Heart right ventricle (tissue), 16 donors: ENCODE data around the gene ZNF662. TPM values are rescaled to one million over a fixed set of nuclear protein-coding genes. Genes with fewer than 3 reads are reported as not detected.
A peak's percentile ranks its signal among the peaks of the same experiment; 100 is the strongest.

Experiments used
- ATAC-seq, 8 donors: fragments of 200-7000 bp; cut with Tn5 transposase; one replicate each; pipeline ENCODE4 v1.9.1; 2020; ENCODE audit warnings: mild to moderate bottlenecking in 8 of 8, moderate library complexity in 8 of 8, moderate number of reproducible peaks in 1 of 8
- DNase-seq, 2 donors: peaks; one replicate each; pipeline ENCODE4 v3.0.0-alpha.2; 2020
- H3K27ac ChIP-seq, 10 donors: fragments of 200-600 bp; sonication (generic) in 2 of 10; one replicate each; pipeline versions ENCODE4 v1.5.0 to v1.8.0; 2020 to 2022; ENCODE audit warnings: mild to moderate bottlenecking in 3 of 10
- H3K27me3 ChIP-seq, 7 donors: fragments of 200-600 bp; one replicate each; pipeline ENCODE4 v1.8.0; 2021 to 2022; ENCODE audit warnings: mild to moderate bottlenecking in 2 of 7
- H3K36me3 ChIP-seq, 9 donors: fragments of 200-600 bp; sonication (generic) in 1 of 9; one replicate each; pipeline versions ENCODE4 v1.5.0 to v1.8.0; 2020 to 2022; ENCODE audit warnings: mild to moderate bottlenecking in 2 of 9
- H3K4me1 ChIP-seq, 9 donors: fragments of 200-600 bp; sonication (generic) in 1 of 9; one replicate each; pipeline versions ENCODE4 v1.5.0 to v1.8.0; 2020 to 2022; ENCODE audit warnings: mild to moderate bottlenecking in 4 of 9
- H3K4me3 ChIP-seq, 10 donors: fragments of 200-600 bp; sonication (generic) in 2 of 10; one replicate each; pipeline versions ENCODE4 v1.5.0 to v1.8.0; 2020 to 2022; ENCODE audit warnings: mild to moderate bottlenecking in 7 of 10, moderate library complexity in 2 of 10
- H3K9me3 ChIP-seq, 11 donors: fragments of 200-600 bp in 10 of 11; sonication (generic) in 2 of 11; one replicate each; pipeline versions ENCODE4 v1.5.0 to v1.8.0; 2013 to 2022; ENCODE audit warnings: mild to moderate bottlenecking in 2 of 11, control low read depth in 1 of 11, moderate library complexity in 1 of 11
- WGBS, 2 donors: extraction: QIAGEN DNeasy Blood & Tissue Kit; methylation state at CpG; one replicate each; pipeline ENCODE4 v1.1.7; 2013; ENCODE audit warnings: inconsistent platforms in 1 of 2; 5-methylcytosine and 5-hydroxymethylcytosine counted together
- intact Hi-C, 10 donors: fragments of 100-400 bp; cut with DNase I; formaldehyde crosslinking; loops; one replicate each; pipeline versions ENCODE4 v1.11.1 to v1.14.2; 2022
- long read RNA-seq, 3 donors: library from polyadenylated mRNA; unstranded; transcript quantifications; one replicate each; pipeline ENCODE4 v2.0.0, GENCODE V29; 2020 to 2021
- polyA plus RNA-seq, 2 donors: library from polyadenylated mRNA; stranded (reverse); fragments of 200-250 nt; gene quantifications; one replicate each; pipeline ENCODE4 v1.2.3, GENCODE V29; 2013
- total RNA-seq, 10 donors: library from RNA; stranded (reverse); fragmentation: NEBNext Ultra II Directional in 3 of 10; extraction: Animal tissue kit (Norgen Biotek cat#: 25700) in 3 of 10; gene quantifications; one replicate each; pipeline versions ENCODE4 v1.2.1 to v1.2.4, GENCODE V29; 2021 to 2023
- TF ChIP-seq, protein P1 (sequence below), 9 donors: fragments of 200-600 bp; sonication (generic) in 2 of 9; IDR thresholded peaks; one replicate each; pipeline versions ENCODE4 v1.5.0 to v1.8.0; 2021 to 2022; ENCODE audit warnings: antibody characterized with exemption in 9 of 9, mild to moderate bottlenecking in 5 of 9, moderate library complexity in 1 of 9
- donor health status: Arrhythmogenic right ventricular cardiomyopathy.
- donor health status: ischemic (EF 13 %, LVEDD 7.1; RV severe dilation, severe dysfunction).
- donor health status: healthy with polysubstance abuse.
- donor health status: DM: no; HTN: yes; CAD: no.
- donor health status: DM: no; HTN: no; CAD: no.
- donor health status: ischemic (EF 25% LVEDD 6.9; RV normal size, moderate dysfunction).
- donor health status: ischemic (EF 25% LVEDD 5.7; RV mildly dilated, moderate dysfunction).
- donor health status: healthy.
- donor health status: DM: yes; HTN: yes; CAD: no.
- donor health status: Ischemic cardiomyopathy.
- donor health status: ischemic (EF 35%, LVEDD 5.7; RV mildly dilated, moderate dysfunction).
- donor health status: nonischemic (EF 11% LVEDD 7.7; RV severe dilation, severe dysfunction).
- donor health status: DM: yes; HTN: yes; CAD: no.
- donor health status: PGD.
- donor health status: ischemic (EF 29% LVEDD 5.4; RV normal size, mild dysfunction).
- donor health status: nonischemic (EF 23%, LVEDD 6.1; RV moderate dilation, normal function).

The ZNF662 gene
- total RNA-seq (1 to 10 TPM; 3.7 to 6.9 (median 5.5) TPM), polyA plus RNA-seq (1 to 10 TPM in 1 of 2 donors, under 1 TPM in 1; 0.91 to 5.0 TPM)
- long read RNA-seq, donor 1: 0 reads
- long read RNA-seq, donor 2, partial matches to known transcripts: 0 of 6 reads
- long read RNA-seq, donor 2, other reads (novel, unspliced or antisense): 4 of 6 reads
- long read RNA-seq, donor 3, partial matches to known transcripts: 1 of 5 reads
- long read RNA-seq, donor 3, other reads (novel, unspliced or antisense): 4 of 5 reads

DNA sequence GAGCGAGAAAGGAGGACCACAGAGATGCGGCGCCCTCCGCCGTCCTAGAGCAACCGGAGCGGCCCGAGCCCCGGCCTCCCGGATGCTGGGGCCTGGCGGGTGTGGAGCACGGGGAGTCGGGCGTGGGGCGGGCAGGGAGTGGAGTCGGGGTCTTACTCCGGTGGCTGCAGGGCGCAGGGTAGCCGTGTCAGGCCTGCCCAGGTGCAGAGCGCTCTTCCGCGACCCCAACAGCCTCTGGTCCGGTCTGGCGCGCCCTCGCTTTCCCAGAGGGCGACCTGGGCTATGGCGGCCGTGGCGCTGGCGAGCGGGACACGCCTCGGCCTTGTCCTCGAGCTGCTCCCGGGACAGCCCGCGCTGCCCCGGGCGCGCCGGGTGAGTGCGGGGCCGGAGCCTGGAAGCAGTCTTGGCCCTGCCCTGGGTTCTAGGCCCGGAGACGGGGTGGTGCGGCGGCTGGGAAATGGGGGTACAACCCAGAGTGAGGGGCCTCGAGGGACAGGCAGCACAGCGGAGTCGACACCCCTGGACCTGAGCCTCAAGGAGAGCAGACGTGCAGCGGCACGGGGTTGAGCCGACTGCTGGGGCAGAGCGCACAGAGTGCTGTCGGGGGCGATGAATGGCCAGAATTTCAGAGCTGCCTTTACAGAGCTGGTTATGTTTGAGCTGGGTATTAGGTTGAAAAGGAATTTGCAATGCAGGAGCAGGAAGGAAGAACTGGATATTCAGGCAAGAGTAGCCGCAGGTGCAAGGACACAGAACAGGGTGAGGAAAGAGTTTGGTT lies at the start of gene ZNF662:
Gene ZNF662, plus strand, starts transcription at position 73 of the 778 bp plus-strand sequence. CDS start 1,973 bp downstream, outside the sequence.
- ATAC-seq (peak; percentile 90 to 94 (median 92)), DNase-seq (peak; percentile 57 to 64)
- TF ChIP-seq, protein P1, sequence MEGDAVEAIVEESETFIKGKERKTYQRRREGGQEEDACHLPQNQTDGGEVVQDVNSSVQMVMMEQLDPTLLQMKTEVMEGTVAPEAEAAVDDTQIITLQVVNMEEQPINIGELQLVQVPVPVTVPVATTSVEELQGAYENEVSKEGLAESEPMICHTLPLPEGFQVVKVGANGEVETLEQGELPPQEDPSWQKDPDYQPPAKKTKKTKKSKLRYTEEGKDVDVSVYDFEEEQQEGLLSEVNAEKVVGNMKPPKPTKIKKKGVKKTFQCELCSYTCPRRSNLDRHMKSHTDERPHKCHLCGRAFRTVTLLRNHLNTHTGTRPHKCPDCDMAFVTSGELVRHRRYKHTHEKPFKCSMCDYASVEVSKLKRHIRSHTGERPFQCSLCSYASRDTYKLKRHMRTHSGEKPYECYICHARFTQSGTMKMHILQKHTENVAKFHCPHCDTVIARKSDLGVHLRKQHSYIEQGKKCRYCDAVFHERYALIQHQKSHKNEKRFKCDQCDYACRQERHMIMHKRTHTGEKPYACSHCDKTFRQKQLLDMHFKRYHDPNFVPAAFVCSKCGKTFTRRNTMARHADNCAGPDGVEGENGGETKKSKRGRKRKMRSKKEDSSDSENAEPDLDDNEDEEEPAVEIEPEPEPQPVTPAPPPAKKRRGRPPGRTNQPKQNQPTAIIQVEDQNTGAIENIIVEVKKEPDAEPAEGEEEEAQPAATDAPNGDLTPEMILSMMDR (IDR thresholded peaks at IDR 0.05): peak in 1 of 9 donors; percentile 3
- Histone ChIP-seq H3K9me3 (peaks cover 0 to 15% (median 0%) of the 10 kb centered on the region in 11 donors), H3K27ac (peak within 1 kb of the TSS in 9 of 10 donors; percentile 53 to 77 (median 71)), H3K36me3 (peaks cover 0 to 34% (median 13%) of the 10 kb centered on the region in 9 donors), H3K27me3 (peaks cover 0 to 22% (median 0%) of the 10 kb centered on the region in 7 donors), H3K4me3 (peak within 1 kb of the TSS; percentile 52 to 85 (median 71)), H3K4me1 (peaks cover 0 to 22% (median 18%) of the 10 kb centered on the region in 9 donors)
- intact Hi-C loops: no loop called here
- 1 to 2% methylated on average over 46 to 59 of the region's 59 CpGs for WGBS, 2 donors

DNA sequence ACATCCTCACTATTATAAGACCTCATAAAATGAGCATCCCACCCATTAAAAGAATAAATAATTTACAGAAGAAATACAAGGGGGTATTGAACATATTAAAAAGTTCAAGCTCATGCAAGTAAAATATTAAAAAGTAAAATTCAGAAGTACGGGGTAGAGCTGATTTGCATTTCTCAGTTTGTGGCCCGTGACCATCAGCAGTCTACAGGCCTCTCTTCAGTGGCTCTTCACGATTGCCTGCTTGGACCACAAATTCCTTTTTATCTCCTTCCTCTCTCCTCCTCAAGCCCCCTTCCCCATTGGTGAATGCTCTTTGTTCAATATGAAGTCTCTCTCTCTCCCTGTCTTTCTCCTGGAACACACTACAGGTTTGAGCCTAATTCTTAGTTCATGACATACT lies 49.4 kb upstream of the ZNF662 start:
- ATAC-seq: no peak
- H3K4me3 ChIP-seq: no peak overlapping the region
- intact Hi-C loops: no loop called here
- H3K27ac ChIP-seq: no peak overlapping the region
- peaks cover 0 to 15% (median 0%) of the 10 kb centered on the region in 9 donors for H3K4me1 ChIP-seq
- no peaks in the 10 kb centered on the region for H3K27me3 ChIP-seq
- peaks cover 0 to 6% (median 0%) of the 10 kb centered on the region in 11 donors for H3K9me3 ChIP-seq
- TF ChIP-seq, protein P1 (IDR thresholded peaks at IDR 0.05): no peak
- no peaks in the 10 kb centered on the region for H3K36me3 ChIP-seq
- DNase-seq: no peak
- WGBS, 2 donors: 87 to 93% methylated on average over 3 of the region's 3 CpGs

DNA sequence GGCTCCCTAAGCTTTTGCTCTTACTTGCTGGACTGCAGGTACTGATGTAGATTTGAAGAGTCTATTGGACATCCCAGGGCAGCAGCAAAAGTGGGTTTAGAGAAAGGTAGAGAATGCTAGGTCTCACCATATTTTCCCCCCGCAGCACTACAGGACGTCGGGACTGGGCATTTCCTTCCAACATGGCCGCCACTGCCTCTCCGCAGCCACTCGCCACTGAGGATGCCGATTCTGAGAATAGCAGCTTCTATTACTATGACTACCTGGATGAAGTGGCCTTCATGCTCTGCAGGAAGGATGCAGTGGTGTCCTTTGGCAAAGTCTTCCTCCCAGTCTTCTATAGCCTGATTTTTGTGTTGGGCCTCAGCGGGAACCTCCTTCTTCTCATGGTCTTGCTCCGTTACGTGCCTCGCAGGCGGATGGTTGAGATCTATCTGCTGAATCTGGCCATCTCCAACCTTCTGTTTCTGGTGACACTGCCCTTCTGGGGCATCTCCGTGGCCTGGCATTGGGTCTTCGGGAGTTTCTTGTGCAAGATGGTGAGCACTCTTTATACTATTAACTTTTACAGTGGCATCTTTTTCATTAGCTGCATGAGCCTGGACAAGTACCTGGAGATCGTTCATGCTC lies 41.5 kb upstream of the ZNF662 start:
- TF ChIP-seq, protein P1 (IDR thresholded peaks at IDR 0.05): no peak
- Histone ChIP-seq H3K27me3 (no peaks in the 10 kb centered on the region), H3K4me3 (no peak overlapping the region), H3K4me1 (no peaks in the 10 kb centered on the region), H3K36me3 (no peaks in the 10 kb centered on the region), H3K9me3 (peaks cover 0 to 6% (median 0%) of the 10 kb centered on the region in 11 donors), H3K27ac (no peak overlapping the region)
- no peak for ATAC-seq
- intact Hi-C loops: no loop called here
- WGBS, 2 donors: 94 to 96% methylated on average over 15 of the region's 15 CpGs
- no peak for DNase-seq

DNA sequence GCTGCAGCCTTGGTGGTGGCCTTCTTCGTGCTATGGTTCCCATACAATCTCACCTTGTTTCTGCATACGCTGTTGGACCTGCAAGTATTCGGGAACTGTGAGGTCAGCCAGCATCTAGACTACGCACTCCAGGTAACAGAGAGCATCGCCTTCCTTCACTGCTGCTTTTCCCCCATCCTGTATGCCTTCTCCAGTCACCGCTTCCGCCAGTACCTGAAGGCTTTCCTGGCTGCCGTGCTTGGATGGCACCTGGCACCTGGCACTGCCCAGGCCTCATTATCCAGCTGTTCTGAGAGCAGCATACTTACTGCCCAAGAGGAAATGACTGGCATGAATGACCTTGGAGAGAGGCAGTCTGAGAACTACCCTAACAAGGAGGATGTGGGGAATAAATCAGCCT lies 40.7 kb upstream of the ZNF662 start:
- no peak for DNase-seq
- intact Hi-C loops: no loop called here
- ATAC-seq: no peak
- TF ChIP-seq, protein P1 (IDR thresholded peaks at IDR 0.05): no peak
- no peak overlapping the region for H3K27ac ChIP-seq
- 96 to 98% methylated on average over 8 of the region's 8 CpGs for WGBS, 2 donors
- H3K4me1 ChIP-seq: no peaks in the 10 kb centered on the region
- H3K4me3 ChIP-seq: no peak overlapping the region
- peaks cover 0 to 6% (median 0%) of the 10 kb centered on the region in 11 donors for H3K9me3 ChIP-seq
- H3K36me3 ChIP-seq: no peaks in the 10 kb centered on the region
- no peaks in the 10 kb centered on the region for H3K27me3 ChIP-seq
